HG02798 (cell line): ENCODE results near the gene DDO.

ENCODE experiments used
- ATAC-seq: cut with Tn5 transposase; IDR thresholded peaks from one replicate; pipeline ENCODE4 v1.9.1; 2021; ENCODE audit warnings: mild to moderate bottlenecking; ENCODE audit not compliant: unreplicated experiment, poor library complexity

The DDO gene

GRCh38 chr6:110378552-110378951 lies 36.8 kb downstream of the DDO start:
- ATAC-seq = no peak

GRCh38 chr6:110369066-110369465 lies 46.3 kb downstream of the DDO start:
- ATAC-seq = no peak

DNA sequence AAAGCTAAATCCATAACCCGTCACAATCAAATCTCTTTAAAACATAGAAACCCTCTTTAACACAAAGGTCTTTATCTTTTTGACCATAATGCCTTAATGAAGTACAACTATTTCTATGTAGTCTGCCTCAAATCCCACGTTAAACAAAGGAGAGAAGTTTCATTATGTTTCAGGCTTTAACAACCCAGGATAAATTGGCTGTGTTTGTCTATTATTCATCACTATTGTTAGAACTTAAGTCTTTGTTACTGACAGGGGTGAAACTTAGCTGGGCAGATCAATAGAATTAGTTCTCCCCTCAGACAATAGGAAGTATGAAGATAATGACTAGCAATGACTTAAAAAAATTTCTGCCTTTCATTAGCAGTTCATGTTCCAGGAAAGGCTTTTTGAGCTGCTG lies 47.1 kb downstream of the DDO start:
- ATAC-seq = no peak

GRCh38 chr6:110367825-110368224 lies 47.5 kb downstream of the DDO start:
- ATAC-seq = no peak

DNA sequence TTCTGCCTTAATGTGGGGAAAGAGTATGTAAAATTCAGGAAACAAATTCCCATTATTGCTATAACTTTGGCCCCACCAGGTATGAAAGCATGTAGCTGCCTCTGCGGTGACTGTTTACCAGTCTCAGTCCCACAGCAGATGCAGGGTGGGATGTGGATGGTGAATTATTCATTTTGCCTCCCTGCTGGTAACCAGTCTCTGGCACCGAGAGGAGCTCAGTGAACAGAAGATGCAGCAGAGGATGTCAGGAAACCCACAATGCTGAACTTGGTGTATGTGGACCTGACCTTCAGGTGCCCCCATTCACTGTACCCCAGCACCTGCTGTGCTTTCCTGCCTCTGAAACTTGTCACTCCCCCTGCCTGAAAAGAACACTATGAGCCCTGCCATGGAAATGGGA lies 48.4 kb downstream of the DDO start:
- ATAC-seq = no peak

DNA sequence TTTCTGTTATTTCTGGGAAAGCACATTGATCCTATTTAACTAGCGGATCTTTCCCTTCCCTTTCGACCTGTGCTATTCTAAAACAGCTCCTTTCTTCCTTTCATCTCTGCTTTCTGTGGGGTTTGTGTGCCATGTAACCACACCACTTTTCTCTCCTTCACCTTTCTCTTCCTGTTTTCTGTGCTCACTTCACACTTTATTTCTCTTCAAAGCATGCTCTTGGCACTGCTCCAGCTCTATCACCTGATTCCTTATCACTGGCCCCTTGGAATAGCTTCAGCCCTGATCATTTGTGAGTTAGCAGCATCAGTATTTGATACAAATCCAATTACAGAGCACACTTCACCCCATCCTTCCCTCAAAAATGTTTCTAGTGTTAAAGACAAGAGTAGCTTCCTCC lies 49.1 kb downstream of the DDO start:
- no peak for ATAC-seq

GRCh38 chr6:110364364-110365105 lies 50.8 kb downstream of the DDO start:
- no peak for ATAC-seq

DNA sequence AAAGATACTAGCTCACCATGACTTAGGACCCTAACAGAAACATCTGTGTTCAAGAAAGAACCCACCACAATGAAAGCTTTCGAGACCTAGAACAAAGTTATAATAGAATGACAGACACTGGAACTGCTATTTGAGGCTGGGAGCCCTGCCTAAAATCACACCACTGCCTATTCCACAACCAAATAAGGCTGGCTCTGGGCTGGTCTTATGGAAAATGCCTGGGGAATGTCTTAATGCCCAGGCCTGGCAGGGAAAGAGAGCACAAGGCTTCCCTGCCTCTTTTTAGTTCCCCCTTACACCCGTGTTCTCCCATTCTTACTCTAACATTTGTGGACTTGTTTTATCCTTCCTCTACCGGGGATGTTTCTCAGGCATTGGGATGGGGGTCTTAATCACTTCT lies 51.6 kb downstream of the DDO start:
- ATAC-seq = no peak

GRCh38 chr6:110360676-110361075 lies 54.7 kb downstream of the DDO start:
- no peak for ATAC-seq

GRCh38 chr6:110359556-110359955 lies 55.8 kb downstream of the DDO start:
- no peak for ATAC-seq

GRCh38 chr6:110358553-110359160 lies 56.7 kb downstream of the DDO start:
- no peak for ATAC-seq

DNA sequence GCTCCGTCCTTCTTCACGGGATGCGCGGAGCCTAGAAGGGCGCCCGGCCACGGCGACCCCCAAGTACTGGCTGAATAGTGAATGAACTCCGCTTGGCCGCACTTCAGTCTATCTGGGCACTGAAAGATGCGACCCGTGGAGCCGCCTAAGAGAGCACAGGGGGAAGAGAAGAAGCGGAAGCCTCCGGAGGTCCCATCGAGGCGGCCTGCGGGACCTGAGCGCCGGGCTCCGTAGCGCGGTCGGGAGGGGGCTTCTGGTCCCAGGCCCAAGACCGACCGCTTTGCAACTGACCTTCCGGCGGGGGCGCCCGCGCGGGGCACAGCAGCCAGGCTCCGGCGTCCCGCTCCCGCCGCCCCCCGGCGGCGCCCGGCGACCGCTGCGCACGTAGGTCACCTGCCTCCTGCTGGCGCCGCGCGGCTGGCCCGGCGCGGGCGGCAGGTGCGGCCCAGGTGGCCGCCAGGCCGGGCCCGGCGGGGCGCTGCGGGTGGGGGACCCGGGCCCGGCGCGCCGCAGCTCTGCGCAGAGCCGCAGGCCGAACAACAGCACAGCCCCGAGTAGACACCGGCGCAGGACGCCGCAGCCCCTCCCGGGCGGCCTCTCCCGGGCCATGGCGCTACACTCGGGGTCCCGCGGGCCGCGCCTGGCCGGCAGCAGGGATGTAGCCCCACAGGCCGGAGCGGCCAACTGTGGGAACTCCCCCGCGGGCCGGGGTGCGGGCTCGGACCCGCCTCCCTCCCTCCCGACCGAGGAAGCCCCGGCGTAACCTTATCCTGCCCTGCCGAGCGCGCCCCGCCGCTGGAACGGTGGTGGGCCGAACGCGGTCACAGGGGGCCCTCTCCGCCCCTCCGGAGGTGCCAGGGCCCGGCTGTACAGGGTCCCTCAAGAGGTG lies 57.5 kb downstream of the DDO start, which contains the start of gene METTL24:
METTL24 (minus strand) TSS at position 686 of the 889 bp plus-strand sequence; CDS start at position 609, 77 bp downstream.
- ATAC-seq = peak; percentile 36

GRCh38 chr6:110357298-110357663 lies 58.1 kb downstream of the DDO start:
- ATAC-seq = no peak

GRCh38 chr6:110356778-110357177 lies 58.6 kb downstream of the DDO start:
- ATAC-seq = no peak

DNA sequence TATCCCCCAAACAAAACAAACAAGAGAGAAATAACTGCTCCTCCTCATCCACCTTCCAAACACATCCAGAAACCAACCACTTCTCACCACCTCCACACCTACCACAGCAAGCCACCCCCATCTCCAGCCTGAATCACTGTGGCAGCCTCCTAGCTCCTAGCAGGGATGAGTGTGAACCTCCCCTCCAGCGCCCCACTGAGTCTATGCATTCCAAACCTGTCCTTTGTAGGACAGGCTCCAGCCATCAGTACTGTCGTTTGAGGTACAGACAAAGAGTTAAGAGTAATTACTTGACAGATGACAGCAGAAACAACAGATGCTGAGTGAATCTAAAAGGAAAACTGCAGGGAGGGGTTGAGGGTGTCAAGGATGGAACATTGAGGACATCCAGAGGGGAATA lies 59.6 kb downstream of the DDO start:
- ATAC-seq = no peak

GRCh38 chr6:110355022-110355421 lies 60.4 kb downstream of the DDO start:
- ATAC-seq = no peak

DNA sequence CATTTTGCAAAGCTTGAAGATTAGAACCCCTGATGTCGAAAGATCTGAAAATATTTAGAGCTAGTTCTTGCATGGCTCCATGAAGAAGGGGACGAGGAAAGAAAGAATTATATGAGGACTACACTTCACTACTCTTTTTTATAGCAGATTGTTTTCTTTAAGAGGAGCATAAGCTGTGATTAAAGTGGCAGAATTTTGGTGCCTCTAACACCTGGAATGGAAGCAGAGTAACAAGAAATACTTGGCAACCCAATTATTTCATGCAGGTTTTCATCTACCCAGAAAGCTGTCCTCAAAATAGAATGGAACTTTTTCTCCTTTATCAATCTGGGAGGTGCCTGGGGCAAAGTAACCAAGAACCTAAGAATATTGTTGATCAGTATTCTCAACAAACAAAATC lies 61.2 kb downstream of the DDO start:
- no peak for ATAC-seq

- no peak for ATAC-seq
Measured at GRCh38 chr6:110353457-110354001, 61.8 kb downstream of the DDO start.

DNA sequence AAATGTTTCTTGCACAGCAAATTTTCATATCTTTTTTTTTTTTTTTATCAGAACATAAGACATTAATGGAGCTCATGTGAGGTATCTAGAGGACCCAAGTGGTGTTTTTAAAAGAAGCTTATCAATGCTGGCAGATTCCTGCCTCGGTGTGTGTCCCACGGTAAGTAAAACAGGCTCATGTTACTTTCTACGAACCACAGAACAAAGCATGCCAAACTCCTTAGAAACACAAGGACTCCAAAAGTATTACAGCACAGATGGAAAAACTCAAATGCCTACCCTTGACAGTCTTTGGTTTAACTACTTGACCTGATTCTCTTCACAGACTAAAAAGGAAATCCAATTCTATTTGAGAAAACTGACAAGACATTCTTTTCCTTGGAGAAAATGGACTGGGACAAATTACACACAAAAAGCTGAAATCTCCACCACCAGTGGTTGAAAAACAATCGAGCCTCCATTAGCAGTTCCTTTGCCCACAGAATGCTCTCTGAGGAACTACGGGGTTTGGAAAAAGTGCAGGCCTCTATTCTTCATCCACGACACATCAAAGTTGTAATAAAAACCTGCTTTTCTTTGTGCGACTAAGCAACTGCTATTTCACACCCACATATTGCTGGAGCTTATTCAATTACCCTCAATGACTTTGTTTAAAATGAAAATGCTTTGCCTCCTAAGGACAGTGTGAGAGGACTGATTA lies 62.7 kb downstream of the DDO start:
- no peak for ATAC-seq

DNA sequence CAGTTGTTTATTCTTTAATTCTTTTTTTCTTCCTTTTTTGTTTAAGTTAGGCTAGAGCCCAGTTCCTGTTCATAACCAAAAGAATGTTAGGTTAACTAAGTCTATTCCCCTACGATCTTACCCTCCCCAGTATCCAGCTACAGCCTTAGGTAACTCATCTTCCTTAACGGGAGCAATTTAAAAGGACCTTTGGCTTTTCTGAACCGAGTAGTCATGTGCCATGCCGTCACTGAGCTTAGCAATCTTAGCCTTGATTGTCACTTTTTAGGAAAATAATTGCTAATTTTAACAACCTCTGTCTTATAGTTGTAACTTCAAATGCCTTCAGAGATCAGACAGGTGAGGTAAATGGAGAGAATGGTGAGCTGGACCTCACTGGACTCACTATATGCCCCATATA lies 63.4 kb downstream of the DDO start:
- no peak for ATAC-seq
